HG02981 (cell line): ENCODE measurements around the gene ZFYVE28.
"Not testable (repeated sequence)": the region's sequence is repeated elsewhere in the genome, so short reads cannot be mapped to it uniquely, and the experiment has no call there.

ENCODE experiments used
- ATAC-seq: cut with Tn5 transposase; IDR thresholded peaks from one replicate; pipeline ENCODE4 v1.9.1; 2021; ENCODE audit warnings: mild to moderate bottlenecking, moderate library complexity; ENCODE audit not compliant: unreplicated experiment

The ZFYVE28 gene

DNA sequence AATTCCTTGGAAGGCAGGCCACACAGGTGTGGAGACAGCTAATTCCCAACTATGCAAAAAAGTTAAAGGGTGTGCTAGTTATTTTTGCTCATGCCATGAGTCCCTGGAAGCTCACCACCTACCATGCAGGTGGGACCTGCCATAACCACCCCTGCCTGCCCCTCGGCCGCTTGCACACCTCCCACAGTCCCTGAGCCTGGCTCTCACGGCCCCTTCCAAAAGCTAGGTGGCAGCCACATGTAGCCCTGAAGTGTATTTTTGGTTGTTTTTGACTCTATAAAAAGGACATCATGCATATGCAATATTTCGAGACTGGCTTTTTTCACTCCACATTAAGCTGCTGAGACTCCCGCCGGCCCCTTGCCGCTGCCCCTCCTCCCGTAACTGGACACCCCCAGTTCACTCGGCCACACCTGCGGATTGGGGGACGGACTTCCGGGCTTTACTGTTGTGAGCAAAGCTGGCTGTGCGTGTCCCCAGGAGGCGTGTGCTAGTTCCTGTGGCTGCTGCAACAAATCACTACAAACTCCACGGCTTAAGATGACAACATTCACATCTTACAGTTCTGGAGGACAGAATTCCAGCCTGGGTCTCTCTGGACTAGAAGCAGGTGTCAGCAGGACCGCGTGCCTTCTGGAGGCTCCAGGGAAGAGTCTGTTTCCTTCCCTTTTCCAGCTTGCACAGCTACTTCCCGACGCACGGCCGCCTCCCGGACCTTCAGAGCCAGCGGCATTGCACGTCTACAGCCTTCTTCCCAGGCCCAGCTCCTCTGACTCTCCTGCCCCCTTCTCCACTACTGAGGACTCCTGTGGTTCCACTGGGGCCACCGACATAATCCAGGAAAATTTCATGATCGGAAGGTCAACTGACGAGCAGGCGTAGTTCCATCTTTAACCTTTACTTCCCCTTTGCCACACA is 24.8 kb downstream of the ZFYVE28 start:
- ATAC-seq = no peak

DNA sequence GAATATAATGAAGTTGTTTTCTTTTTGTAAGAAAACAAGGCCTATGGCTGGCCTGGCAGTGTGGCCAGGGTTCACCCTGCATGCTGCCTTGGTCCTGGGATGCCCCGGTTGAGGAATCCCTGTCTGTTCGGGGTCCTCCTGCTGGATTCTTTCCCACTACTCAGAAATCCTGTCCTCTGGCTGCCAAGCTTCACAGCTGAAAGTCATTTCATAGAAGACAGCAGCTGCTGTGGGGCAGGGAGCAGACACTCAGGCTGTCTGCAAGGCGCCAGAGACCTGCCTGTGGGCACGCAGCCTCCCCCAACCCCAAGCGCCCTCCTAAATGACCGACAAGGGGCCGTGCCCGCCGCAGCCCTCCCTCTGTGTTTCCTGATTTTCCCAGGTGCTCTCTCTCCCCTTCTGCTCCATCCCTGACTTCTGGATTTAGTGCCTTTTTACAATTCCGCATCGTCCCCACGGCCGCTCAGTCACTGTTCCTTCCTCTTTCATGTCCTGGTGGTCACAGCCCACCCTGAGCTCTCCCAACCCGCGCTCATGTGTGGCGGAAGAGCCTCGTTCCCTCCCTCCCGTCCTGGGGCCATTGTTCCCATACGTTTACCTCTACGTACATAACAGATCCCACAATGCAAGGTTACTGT is 27.5 kb downstream of the ZFYVE28 start:
- ATAC-seq = no peak

- no peak for ATAC-seq
Observed at GRCh38 chr4:2390146-2390545, 28.3 kb downstream of the ZFYVE28 start.

DNA sequence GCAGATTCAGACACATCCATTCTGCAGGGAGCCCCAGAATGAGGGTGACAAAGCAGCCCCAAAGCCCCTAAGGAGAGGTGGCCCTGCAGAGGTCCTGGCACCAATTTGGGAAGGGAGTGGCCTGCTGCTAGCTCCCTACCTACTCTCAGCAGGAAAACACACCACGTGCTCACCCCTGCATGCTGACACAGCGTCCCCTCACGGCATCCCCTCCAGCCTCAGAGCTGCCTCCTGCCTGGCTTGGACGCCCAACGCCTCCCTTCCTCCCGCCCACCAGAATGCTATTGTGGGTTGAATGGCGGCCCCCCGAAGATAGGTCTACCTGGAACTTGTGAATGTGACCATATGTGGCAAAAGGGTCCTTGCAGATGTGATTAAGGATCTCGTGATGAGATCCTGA is 28.8 kb downstream of the ZFYVE28 start:
- no peak for ATAC-seq

- no peak for ATAC-seq
Observed at GRCh38 chr4:2388429-2389182, 29.8 kb downstream of the ZFYVE28 start.

DNA sequence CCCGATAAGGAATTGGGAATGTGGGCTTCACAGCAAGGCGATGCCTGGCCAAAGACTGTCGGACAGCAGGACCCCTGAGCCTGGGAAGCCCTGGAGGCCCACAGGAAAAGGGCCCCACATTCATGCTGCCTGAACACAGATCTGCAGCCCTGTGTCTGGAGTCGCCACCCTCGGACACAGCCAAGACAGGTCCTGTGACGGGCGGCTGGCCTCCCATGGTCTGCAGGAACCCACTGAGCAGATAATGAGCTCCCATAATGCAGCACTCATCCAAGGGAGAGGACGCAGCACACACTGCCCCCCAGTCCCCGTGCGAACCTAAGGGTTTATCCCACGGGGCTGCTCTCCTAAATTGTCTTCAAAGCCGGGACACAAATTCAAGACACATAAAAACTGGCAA is 30.6 kb downstream of the ZFYVE28 start:
- ATAC-seq = no peak

DNA sequence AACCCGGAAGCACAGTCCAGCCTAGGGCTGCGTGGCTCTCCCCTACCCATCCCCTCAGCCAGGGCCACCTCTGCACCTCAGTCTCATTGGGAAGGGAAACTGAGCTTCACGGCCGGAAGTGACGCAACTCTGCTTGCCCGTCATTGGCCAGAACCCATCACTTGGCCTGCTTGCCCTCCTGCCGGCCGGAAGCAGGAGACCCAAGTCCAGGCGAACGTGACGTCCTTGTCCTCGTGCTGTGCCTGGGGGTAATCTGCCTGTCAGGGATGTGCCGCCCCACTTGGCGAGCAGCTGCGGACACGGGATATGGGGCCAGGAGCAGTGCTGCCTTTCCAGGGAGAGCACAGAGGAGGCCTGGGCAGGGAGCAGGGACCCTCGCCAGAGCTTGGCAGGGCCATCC is 31.2 kb downstream of the ZFYVE28 start:
- ATAC-seq = no peak

DNA sequence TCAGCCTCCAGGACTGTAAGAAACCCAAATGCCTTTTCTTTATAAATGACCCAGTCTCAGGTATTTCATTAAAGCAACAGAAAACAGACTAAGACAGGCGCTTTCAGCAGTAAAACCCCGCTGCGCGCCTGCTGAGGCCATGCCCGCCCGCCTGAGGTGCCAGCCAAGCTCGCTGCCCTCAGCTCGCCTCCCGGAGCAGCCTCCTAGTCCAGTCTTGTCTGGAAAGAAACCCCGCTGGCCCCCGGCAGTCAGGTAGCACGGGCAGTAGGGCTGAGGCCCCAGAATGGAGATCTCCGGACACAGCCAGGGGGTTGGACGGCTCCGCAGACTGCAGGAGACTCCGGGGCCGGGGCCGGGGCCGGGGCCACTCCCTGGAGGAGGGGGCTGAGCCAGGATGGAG is 31.7 kb downstream of the ZFYVE28 start:
- no peak for ATAC-seq

DNA sequence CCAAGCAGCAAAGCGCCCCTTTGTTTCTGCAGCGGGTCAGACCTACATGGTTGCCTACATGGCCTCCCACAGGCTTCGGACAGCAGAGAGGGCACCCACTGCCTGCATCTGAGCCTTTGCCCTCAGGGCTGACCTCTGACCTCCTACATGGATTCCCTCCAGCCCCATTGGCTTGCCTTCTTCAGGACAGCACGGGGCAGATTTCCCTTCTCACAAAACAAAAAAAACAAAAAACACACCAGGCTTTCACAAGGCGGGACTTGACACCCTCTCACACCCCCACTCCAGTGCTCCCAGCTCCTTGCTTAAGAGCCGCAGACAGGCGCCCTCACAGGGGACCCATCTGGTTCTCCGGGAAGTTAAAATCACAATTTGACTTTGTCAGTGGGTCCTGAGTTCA is 32.9 kb downstream of the ZFYVE28 start:
- no peak for ATAC-seq

- ATAC-seq = no peak
Observed at GRCh38 chr4:2384245-2384644, 34.2 kb downstream of the ZFYVE28 start.

- no peak for ATAC-seq
Observed at GRCh38 chr4:2383760-2384159, 34.7 kb downstream of the ZFYVE28 start.

DNA sequence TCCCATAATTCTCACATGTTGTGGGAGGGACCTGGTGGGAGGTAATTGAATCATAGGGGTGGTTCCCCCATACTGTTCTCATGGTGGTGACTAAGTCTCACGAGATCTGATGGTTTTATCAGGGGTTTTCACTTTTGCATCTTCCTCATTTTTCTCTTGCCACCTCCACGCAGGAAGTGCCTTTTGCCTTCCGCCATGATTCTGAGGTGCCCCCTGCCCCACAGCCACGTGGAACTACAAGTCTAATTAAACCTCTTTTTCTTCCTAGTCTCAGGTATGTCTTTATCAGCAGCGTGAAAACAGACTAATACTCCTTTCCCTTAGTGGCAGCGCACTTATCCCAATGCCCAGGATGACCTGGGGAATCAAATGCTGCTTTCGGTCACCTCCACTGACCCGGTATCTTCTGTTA is 35.2 kb downstream of the ZFYVE28 start:
- ATAC-seq = not testable (repeated sequence)

GRCh38 chr4:2382769-2383202 is 35.7 kb downstream of the ZFYVE28 start:
- not testable (repeated sequence) for ATAC-seq

DNA sequence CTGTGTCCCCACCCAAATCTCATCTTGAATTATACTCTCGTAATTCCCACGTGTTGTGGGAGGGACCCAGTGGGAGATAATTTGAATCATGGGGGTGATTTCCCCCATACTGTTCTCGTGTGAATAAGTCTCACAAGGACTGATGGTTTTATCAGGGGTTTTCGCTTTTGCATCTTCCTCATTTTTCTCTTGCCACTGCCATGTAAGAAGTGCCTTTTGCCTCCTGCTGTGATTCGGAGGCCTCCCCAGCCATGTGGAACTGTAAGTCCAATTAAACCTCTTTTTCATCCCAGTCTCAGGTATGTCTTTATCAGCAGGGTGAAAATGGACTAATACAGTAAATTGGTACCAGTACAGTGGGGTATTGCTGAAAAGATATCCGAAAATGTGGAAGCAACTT is 37.9 kb downstream of the ZFYVE28 start:
- ATAC-seq = not testable (repeated sequence)

- ATAC-seq = no peak
Observed at GRCh38 chr4:2378898-2379297, 39.5 kb downstream of the ZFYVE28 start.

- ATAC-seq = no peak
Observed at GRCh38 chr4:2378401-2378800, 40.0 kb downstream of the ZFYVE28 start.

- no peak for ATAC-seq
Observed at GRCh38 chr4:2377241-2377640, 41.2 kb downstream of the ZFYVE28 start.

DNA sequence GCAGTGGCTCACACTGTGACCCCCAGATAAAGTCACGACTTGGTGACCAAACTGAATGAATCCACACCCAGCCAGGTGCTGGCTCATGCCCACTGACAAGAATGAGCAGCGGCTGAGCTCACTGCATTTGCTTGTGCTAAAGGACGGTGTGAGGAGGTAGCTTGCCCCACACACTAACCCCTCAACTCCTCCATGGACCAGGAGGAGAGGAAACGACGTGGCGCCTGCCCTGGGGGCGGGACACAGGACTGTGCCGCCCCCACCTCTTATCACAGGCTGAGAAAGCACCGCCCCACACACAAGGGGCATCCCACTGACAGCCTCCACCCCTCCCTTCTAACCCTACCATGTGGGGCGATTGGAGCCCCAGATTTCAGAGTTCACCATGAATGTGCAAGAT is 43.0 kb downstream of the ZFYVE28 start:
- no peak for ATAC-seq

- ATAC-seq = no peak
Observed at GRCh38 chr4:2373532-2373931, 44.9 kb downstream of the ZFYVE28 start.

DNA sequence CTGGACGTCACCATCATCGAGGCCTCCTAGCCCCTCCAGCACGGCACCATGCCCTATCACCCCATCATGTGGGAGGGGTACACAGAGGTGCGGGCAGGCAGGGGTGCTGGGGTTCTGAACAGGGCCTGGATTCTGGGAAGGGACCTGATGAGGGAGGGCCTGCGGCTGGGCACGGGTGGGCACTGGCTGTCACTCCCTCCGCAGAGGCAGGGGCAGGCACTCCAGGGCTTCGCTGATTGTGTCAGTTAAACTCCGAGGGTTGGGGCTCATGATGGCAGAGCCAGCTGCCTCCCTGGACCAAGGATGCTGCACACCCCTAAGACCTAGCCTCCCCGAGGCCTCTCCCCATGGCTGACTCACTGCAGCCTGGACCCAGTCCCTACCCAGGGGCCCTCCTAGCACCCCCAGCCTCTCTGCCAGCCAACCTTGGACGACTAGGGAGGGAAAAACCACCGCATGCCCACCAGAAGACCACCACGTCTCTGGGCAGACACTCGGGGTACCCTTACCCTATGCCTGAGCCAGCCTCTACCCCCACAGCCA is 45.9 kb downstream of the ZFYVE28 start:
- ATAC-seq = no peak

GRCh38 chr4:2371765-2372487 is 46.5 kb downstream of the ZFYVE28 start:
- ATAC-seq = no peak
